ENCODE data around the gene NPAS3.

- TF ChIP-seq CTCF (IDR thresholded peaks at IDR 0.05) (no peak), POLR2A (IDR thresholded peaks at IDR 0.05) (no peak)
These were observed 586.9 kb downstream of the NPAS3 start for GRCh38 chr14:33525626-33526025.
